Lower leg skin (tissue), 3 donors: Measurements from ENCODE around the gene FXYD1.

ENCODE experiments used
- CTCF ChIP-seq, 3 donors: fragments of 450-650 bp; IDR thresholded peaks; one replicate each; pipeline ENCODE4 v1.5.1; 2016; ENCODE audit warnings: antibody characterized with exemption in 3 of 3, mild to moderate bottlenecking in 3 of 3, moderate library complexity in 2 of 3
- POLR2A ChIP-seq, 2 donors: fragments of 450-650 bp; IDR thresholded peaks; one replicate each; pipeline ENCODE4 v1.6.1; 2016 to 2017; ENCODE audit warnings: antibody characterized with exemption in 2 of 2, mild to moderate bottlenecking in 1 of 2, moderate library complexity in 1 of 2

- TF ChIP-seq CTCF (IDR thresholded peaks at IDR 0.05) (no peak), POLR2A (IDR thresholded peaks at IDR 0.05) (no peak)
Observed at GRCh38 chr19:35093941-35094647, 44.5 kb upstream of the FXYD1 start.
